GM23338 (cell line): Measurements from ENCODE around the gene SLC4A2. TPM values are rescaled to one million over a fixed set of nuclear protein-coding genes. Genes with fewer than 3 reads are reported as not detected.

ENCODE experiments used
- ATAC-seq: fragments of 200-7000 bp; cut with Tn5 transposase; 3 replicates; pipeline ENCODE4 v1.9.1; 2020
- DNase-seq: peaks from one replicate; pipeline ENCODE4 v3.0.0-alpha.2; 2015; ENCODE audit warnings: low spot score
- H2AFZ ChIP-seq: fragments of 200-600 bp; sonication (generic); 2 replicates; pipeline ENCODE4 v1.8.0; 2016; ENCODE audit warnings: antibody characterized with exemption, mild to moderate bottlenecking, moderate library complexity
- H3F3A ChIP-seq: fragments of 200-600 bp; sonication (generic); replicated peaks from 2 replicates; pipeline ENCODE4 v1.8.0; 2017; ENCODE audit warnings: antibody characterized with exemption, mixed run types, low read depth
- H3K27ac ChIP-seq: fragments of 200-600 bp; sonication (generic); 2 replicates; pipeline ENCODE4 v1.6.1; 2016; ENCODE audit warnings: low read depth
- H3K27me3 ChIP-seq: fragments of 200-600 bp; sonication (generic); 2 replicates; pipeline ENCODE4 v1.8.0; 2016; ENCODE audit warnings: mild to moderate bottlenecking, mixed run types, moderate library complexity; ENCODE audit not compliant: insufficient read depth
- H3K36me3 ChIP-seq: fragments of 200-600 bp; sonication (generic); 2 replicates; pipeline ENCODE4 v1.8.0; 2016; ENCODE audit warnings: mild to moderate bottlenecking; ENCODE audit not compliant: insufficient read depth
- H3K4me1 ChIP-seq: fragments of 200-600 bp; sonication (generic); 2 replicates; pipeline ENCODE4 v1.8.0; 2016; ENCODE audit warnings: mild to moderate bottlenecking, moderate library complexity; ENCODE audit not compliant: insufficient read depth
- H3K4me2 ChIP-seq: fragments of 200-600 bp; sonication (generic); 2 replicates; pipeline ENCODE4 v1.7.1; 2017; ENCODE audit warnings: mixed run types
- H3K4me3 ChIP-seq: fragments of 200-600 bp; sonication (generic); 2 replicates; pipeline ENCODE4 v1.6.1; 2016; ENCODE audit warnings: mixed run types
- H3K79me2 ChIP-seq: fragments of 200-600 bp; sonication (generic); replicated peaks from 2 replicates; pipeline ENCODE4 v1.8.0; 2017; ENCODE audit warnings: mild to moderate bottlenecking; ENCODE audit not compliant: insufficient read depth
- H3K9me2 ChIP-seq: fragments of 200-600 bp; sonication (generic); 2 replicates; pipeline ENCODE4 v1.8.0; 2017; ENCODE audit not compliant: insufficient read depth
- H4K20me1 ChIP-seq: fragments of 200-600 bp; sonication (generic); replicated peaks from 2 replicates; pipeline ENCODE4 v1.8.0; 2017; ENCODE audit warnings: mild to moderate bottlenecking; ENCODE audit not compliant: insufficient read depth
- H3K27ac Mint-ChIP-seq: 2 replicates; pipeline ENCODE4 v1.8.0; 2020; ENCODE audit warnings: inconsistent platforms, mild to moderate bottlenecking, moderate library complexity, mixed read lengths
- H3K27me3 Mint-ChIP-seq: 3 replicates; pipeline ENCODE4 v1.8.0; 2022; ENCODE audit warnings: low read depth, mild to moderate bottlenecking, moderate library complexity, mixed read lengths, inconsistent platforms; ENCODE audit not compliant: insufficient read depth, poor library complexity
- H3K36me3 Mint-ChIP-seq: 3 replicates; pipeline ENCODE4 v1.8.0; 2021; ENCODE audit warnings: low read depth, mild to moderate bottlenecking, inconsistent platforms, moderate library complexity, mixed read lengths
- H3K4me1 Mint-ChIP-seq: 3 replicates; pipeline ENCODE4 v1.8.0; 2020; ENCODE audit warnings: mild to moderate bottlenecking, inconsistent platforms, mixed read lengths
- H3K4me3 Mint-ChIP-seq: 3 replicates; pipeline ENCODE4 v1.8.0; 2021; ENCODE audit warnings: moderate library complexity, mild to moderate bottlenecking, inconsistent platforms, mixed read lengths
- H3K9me3 Mint-ChIP-seq: 3 replicates; pipeline ENCODE4 v1.8.0; 2020; ENCODE audit warnings: moderate library complexity, mild to moderate bottlenecking, inconsistent platforms, mixed read lengths
- CREB1 ChIP-seq: fragments of 250-450 bp; sonication (Bioruptor Pico); IDR thresholded peaks from 2 replicates; pipeline ENCODE4 v1.5.0; 2020; ENCODE audit warnings: low read depth, mild to moderate bottlenecking, moderate library complexity
- CTCF ChIP-seq, 2 experiments: fragments of 200-600 bp in 1 of 2; sonication (generic) in 1 of 2; conservative IDR thresholded peaks; 2 replicates each; pipeline versions ENCODE4 v1.5.1 to v1.6.1; 2016 to 2017; ENCODE audit warnings: antibody characterized with exemption in 2 of 2, low read depth in 2 of 2, mild to moderate bottlenecking in 2 of 2, moderate library complexity in 1 of 2
- ETS1 ChIP-seq: IDR thresholded peaks from 2 replicates; pipeline ENCODE4 v1.6.1; 2016; ENCODE audit warnings: antibody characterized with exemption
- EZH2 ChIP-seq: fragments of 200-600 bp; sonication (generic); IDR thresholded peaks from one replicate; pipeline ENCODE4 v1.8.0; 2017; ENCODE audit warnings: antibody characterized with exemption, mild to moderate bottlenecking, low read depth; ENCODE audit not compliant: unreplicated experiment
- EZH2phosphoT487 ChIP-seq: fragments of 200-600 bp; sonication (generic); IDR thresholded peaks from one replicate; pipeline ENCODE4 v1.8.1; 2018; ENCODE audit warnings: antibody characterized with exemption; ENCODE audit not compliant: unreplicated experiment
- JUNB ChIP-seq: IDR thresholded peaks from one replicate; pipeline ENCODE4 v1.6.1; 2016; ENCODE audit warnings: antibody characterized with exemption; ENCODE audit not compliant: unreplicated experiment
- NANOG ChIP-seq: IDR thresholded peaks from 2 replicates; pipeline ENCODE4 v1.6.1; 2016; ENCODE audit warnings: antibody characterized with exemption, borderline replicate concordance
- REST ChIP-seq: IDR thresholded peaks from one replicate; pipeline ENCODE4 v1.6.1; 2018; ENCODE audit warnings: antibody characterized with exemption; ENCODE audit not compliant: unreplicated experiment
- STAT1 ChIP-seq: IDR thresholded peaks from one replicate; pipeline ENCODE4 v1.6.1; 2016; ENCODE audit warnings: antibody characterized with exemption; ENCODE audit not compliant: unreplicated experiment
- ZNF114 ChIP-seq: fragments of 250-450 bp; sonication (Bioruptor Pico); IDR thresholded peaks from 2 replicates; pipeline ENCODE4 v1.5.0; 2020; ENCODE audit warnings: mild to moderate bottlenecking, moderate library complexity
- ZNF331 ChIP-seq: fragments of 250-450 bp; sonication (Bioruptor Pico); IDR thresholded peaks from 2 replicates; pipeline ENCODE4 v1.5.0; 2020; ENCODE audit warnings: low read depth, mild to moderate bottlenecking, moderate library complexity
- polyA plus RNA-seq: library from polyadenylated mRNA; unstranded; fragments of >200 nt; fragmentation: Nextera tagmentation; extraction: Ambion mirVana; gene quantifications from 2 replicates; pipeline ENCODE4 v1.2.1, GENCODE V29; 2016
- total RNA-seq: library from RNA; depleted of rRNA; stranded (reverse); fragments of >200 nt; shearing (Covaris generic); gene quantifications from 2 replicates; pipeline ENCODE4 v1.2.3, GENCODE V29; 2014

The SLC4A2 gene
- total and polyA plus RNA-seq, 2 experiments from 2014 or later = 64.8 to 106 TPM

GRCh38 chr7:151053096-151053495 is 6.3 kb upstream of the SLC4A2 start:
- no peak overlapping the region for H2AFZ ChIP-seq
- no peak for ATAC-seq
- H3K36me3 Mint-ChIP-seq = no peaks in the 10 kb centered on the region
- no peak overlapping the region for H3K4me3 ChIP-seq
- H3K4me1 ChIP-seq = peaks cover 7% of the 10 kb centered on the region
- DNase-seq = no peak
- no peak overlapping the region for H3K27ac ChIP-seq
- H3K4me1 Mint-ChIP-seq = peaks cover 25% of the 10 kb centered on the region
- no peak overlapping the region; the same call in 2 of the 3 replicates for H3K4me3 Mint-ChIP-seq
- no peak overlapping the region for H3K27ac Mint-ChIP-seq
- no peaks in the 10 kb centered on the region for H3K9me2 ChIP-seq
- no peaks in the 10 kb centered on the region; the same call in 1 of the 2 replicates for H4K20me1 ChIP-seq
- TF ChIP-seq ETS1 (no peak), REST (no peak), CREB1 (CRISPR knock-in tag) (no peak), ZNF331 (CRISPR knock-in tag) (no peak), STAT1 (no peak), NANOG (no peak), ZNF114 (CRISPR knock-in tag) (no peak), EZH2 (no peak), CTCF (conservative IDR thresholded peaks at IDR 0.05; ENCODE audit: low read depth in 2 of 2) (no peak), JUNB (no peak), EZH2phosphoT487 (no peak)
- H3K36me3 ChIP-seq = no peaks in the 10 kb centered on the region
- peaks cover 3% of the 10 kb centered on the region; the same call in 1 of the 2 replicates for H3F3A ChIP-seq
- H3K27me3 ChIP-seq = peaks cover 36% of the 10 kb centered on the region
- no peaks in the 10 kb centered on the region for H3K9me3 Mint-ChIP-seq
- H3K4me2 ChIP-seq = no peak overlapping the region
- no peaks in the 10 kb centered on the region for H3K79me2 ChIP-seq
- H3K27me3 Mint-ChIP-seq = peaks cover 39% of the 10 kb centered on the region
